ENCODE results near the gene MYO1E. TPM values are rescaled to one million over a fixed set of nuclear protein-coding genes. Genes with fewer than 3 reads are reported as not detected.

MYO1E gene
- total and polyA plus RNA-seq, 4 donors: 6.7 to 70.9 (median 21.6) TPM

- Histone ChIP-seq H3K9me3 (ENCODE audit: control insufficient read depth in 4 of 4, low read length in 3 of 4) (no peaks in the 10 kb centered on the region), H3K9ac (ENCODE audit: low read depth in 1 of 2, low read length in 2 of 2) (no peak overlapping the region), H3K36me3 (ENCODE audit: control insufficient read depth in 4 of 4, insufficient read depth in 3 of 4, low read depth in 1 of 4, low read length in 3 of 4) (no peaks in the 10 kb centered on the region), H3K4me3 (ENCODE audit: low read depth in 1 of 3, low read length in 3 of 3) (no peak overlapping the region), H3K27ac (ENCODE audit: low read depth in 1 of 2, low read length in 2 of 2) (no peak overlapping the region), H3K27me3 (ENCODE audit: control insufficient read depth in 4 of 4, insufficient read depth in 4 of 4, low read length in 3 of 4) (no peaks in the 10 kb centered on the region), H3K4me1 (ENCODE audit: control insufficient read depth in 4 of 4, insufficient read depth in 4 of 4, low read length in 3 of 4) (peaks cover 0 to 4% (median 3%) of the 10 kb centered on the region in 4 donors)
- no peak for TF ChIP-seq ATF3 (IDR thresholded peaks at IDR 0.05)
- TF ChIP-seq, protein P1, sequence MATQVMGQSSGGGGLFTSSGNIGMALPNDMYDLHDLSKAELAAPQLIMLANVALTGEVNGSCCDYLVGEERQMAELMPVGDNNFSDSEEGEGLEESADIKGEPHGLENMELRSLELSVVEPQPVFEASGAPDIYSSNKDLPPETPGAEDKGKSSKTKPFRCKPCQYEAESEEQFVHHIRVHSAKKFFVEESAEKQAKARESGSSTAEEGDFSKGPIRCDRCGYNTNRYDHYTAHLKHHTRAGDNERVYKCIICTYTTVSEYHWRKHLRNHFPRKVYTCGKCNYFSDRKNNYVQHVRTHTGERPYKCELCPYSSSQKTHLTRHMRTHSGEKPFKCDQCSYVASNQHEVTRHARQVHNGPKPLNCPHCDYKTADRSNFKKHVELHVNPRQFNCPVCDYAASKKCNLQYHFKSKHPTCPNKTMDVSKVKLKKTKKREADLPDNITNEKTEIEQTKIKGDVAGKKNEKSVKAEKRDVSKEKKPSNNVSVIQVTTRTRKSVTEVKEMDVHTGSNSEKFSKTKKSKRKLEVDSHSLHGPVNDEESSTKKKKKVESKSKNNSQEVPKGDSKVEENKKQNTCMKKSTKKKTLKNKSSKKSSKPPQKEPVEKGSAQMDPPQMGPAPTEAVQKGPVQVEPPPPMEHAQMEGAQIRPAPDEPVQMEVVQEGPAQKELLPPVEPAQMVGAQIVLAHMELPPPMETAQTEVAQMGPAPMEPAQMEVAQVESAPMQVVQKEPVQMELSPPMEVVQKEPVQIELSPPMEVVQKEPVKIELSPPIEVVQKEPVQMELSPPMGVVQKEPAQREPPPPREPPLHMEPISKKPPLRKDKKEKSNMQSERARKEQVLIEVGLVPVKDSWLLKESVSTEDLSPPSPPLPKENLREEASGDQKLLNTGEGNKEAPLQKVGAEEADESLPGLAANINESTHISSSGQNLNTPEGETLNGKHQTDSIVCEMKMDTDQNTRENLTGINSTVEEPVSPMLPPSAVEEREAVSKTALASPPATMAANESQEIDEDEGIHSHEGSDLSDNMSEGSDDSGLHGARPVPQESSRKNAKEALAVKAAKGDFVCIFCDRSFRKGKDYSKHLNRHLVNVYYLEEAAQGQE (IDR thresholded peaks at IDR 0.05): no peak
- no peak for TF ChIP-seq SP1 (IDR thresholded peaks at IDR 0.05)
- TF ChIP-seq TAF1 (conservative IDR thresholded peaks at IDR 0.05): no peak
- TF ChIP-seq RXRA (IDR thresholded peaks at IDR 0.05): no peak
- DNase-seq (ENCODE audit: low spot score): no peak
- 83% methylated on average over 7 of the region's 7 CpGs for WGBS
These were observed 26.9 kb upstream of the MYO1E start for GRCh38 chr15:59399465-59400102.

GRCh38 chr15:59398220-59398619 lies 25.5 kb upstream of the MYO1E start:
- TF ChIP-seq FOXA2 (IDR thresholded peaks at IDR 0.05): no peak
- TF ChIP-seq, protein P1 (IDR thresholded peaks at IDR 0.05): no peak
- TF ChIP-seq ATF3 (IDR thresholded peaks at IDR 0.05): no peak
- no peak for TF ChIP-seq ZBTB33 (IDR thresholded peaks at IDR 0.05)
- no peak for TF ChIP-seq EGR1 (IDR thresholded peaks at IDR 0.05; ENCODE audit: low read depth in 2 of 2)
- TF ChIP-seq FOXA1 (IDR thresholded peaks at IDR 0.05): no peak
- no peak for TF ChIP-seq RXRA (IDR thresholded peaks at IDR 0.05)
- TF ChIP-seq TAF1 (conservative IDR thresholded peaks at IDR 0.05): no peak
- TF ChIP-seq GABPA (IDR thresholded peaks at IDR 0.05 in 1 of 2, conservative IDR thresholded peaks at IDR 0.05 in 1 of 2): no peak
- Histone ChIP-seq H3K4me3 (ENCODE audit: low read depth in 1 of 3, low read length in 3 of 3) (no peak overlapping the region), H3K9me3 (ENCODE audit: control insufficient read depth in 4 of 4, low read length in 3 of 4) (no peaks in the 10 kb centered on the region), H3K27me3 (ENCODE audit: control insufficient read depth in 4 of 4, insufficient read depth in 4 of 4, low read length in 3 of 4) (no peaks in the 10 kb centered on the region), H3K4me1 (ENCODE audit: control insufficient read depth in 4 of 4, insufficient read depth in 4 of 4, low read length in 3 of 4) (peaks cover 0 to 4% (median 3%) of the 10 kb centered on the region in 4 donors), H3K27ac (ENCODE audit: low read depth in 1 of 2, low read length in 2 of 2) (no peak overlapping the region), H3K36me3 (ENCODE audit: control insufficient read depth in 4 of 4, insufficient read depth in 3 of 4, low read depth in 1 of 4, low read length in 3 of 4) (no peaks in the 10 kb centered on the region), H3K9ac (ENCODE audit: low read depth in 1 of 2, low read length in 2 of 2) (no peak overlapping the region)
- WGBS: 85% methylated on average over 1 of the region's 1 CpG
- DNase-seq (ENCODE audit: low spot score): no peak

Data from liver (tissue), 9 donors.